ENCODE data around the gene ALOX15B. TPM values are rescaled to one million over a fixed set of nuclear protein-coding genes. Genes with fewer than 3 reads are reported as not detected.
"Not testable (repeated sequence)": the region's sequence is repeated elsewhere in the genome, so short reads cannot be mapped to it uniquely, and the experiment has no call there.

ALOX15B gene
- total RNA-seq, 1 experiment from 2014 or later: 0.30 TPM

GRCh38 chr17:8076502-8077266, 37.8 kb downstream of the ALOX15B start:
- CTCF ChIA-PET: interaction anchor here (0.5 to 0.9 kb wide), 3 partner anchors 16 to 670 kb away, joined by 3 read pairs; no protein-coding TSS in a partner anchor
- RAD21 ChIA-PET (ENCODE audit: low non-redundant PET in 1 of 2, low total read pairs in 2 of 2, uncharacterized antibody in 2 of 2, unreplicated experiment in 2 of 2): no interaction called here

DNA sequence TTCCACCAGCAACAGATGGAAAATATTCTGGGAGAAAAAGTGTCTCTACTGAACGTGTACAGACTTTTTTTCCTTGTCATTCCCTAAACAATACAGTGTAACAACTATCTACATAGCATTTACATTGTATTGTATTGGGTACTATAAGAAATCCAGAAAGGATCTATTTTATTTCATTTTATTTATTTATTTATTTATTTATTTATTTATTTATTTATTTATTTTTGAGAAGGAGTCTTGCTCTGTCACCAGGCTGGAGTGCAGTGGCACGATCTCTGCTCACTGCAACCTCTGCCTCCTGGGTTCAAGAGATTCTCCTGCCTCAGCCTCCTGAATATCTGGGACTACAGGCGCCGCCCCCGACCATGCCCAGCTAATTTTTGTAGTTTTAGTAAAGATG, 39.1 kb downstream of the ALOX15B start:
- H3K27me3 ChIP-seq (ENCODE audit: insufficient read depth, low read length); H3K4me3 ChIP-seq (replicated peaks in 1 of 2; ENCODE audit: low read depth in 1 of 2, low read length in 2 of 2); H2AFZ ChIP-seq (ENCODE audit: low read depth, low read length, poor library complexity, severe bottlenecking); DNase-seq (ENCODE audit: low read depth, low spot score); BruUV-seq (replicated peaks); H3K9me3 ChIP-seq (ENCODE audit: control insufficient read depth in 1 of 2, insufficient read depth in 1 of 2, low read depth in 1 of 2, low read length in 2 of 2); H3K79me2 ChIP-seq (ENCODE audit: insufficient read depth, low read length); H3K36me3 ChIP-seq (ENCODE audit: control insufficient read depth in 1 of 2, insufficient read depth in 2 of 2, low read length in 2 of 2); H3K4me2 ChIP-seq (ENCODE audit: low read length); RAD21 ChIA-PET (ENCODE audit: low non-redundant PET in 1 of 2, low total read pairs in 2 of 2, uncharacterized antibody in 2 of 2, unreplicated experiment in 2 of 2); ATAC-seq; H3K9ac ChIP-seq (ENCODE audit: low read length); H3K9me2 ChIP-seq (ENCODE audit: insufficient read depth); H3K27ac ChIP-seq (ENCODE audit: low read depth, low read length); H4K20me1 ChIP-seq (ENCODE audit: insufficient read depth); POLR2A ChIA-PET: not testable (repeated sequence)
- CTCF ChIA-PET: interaction anchor here (1.9 kb wide), 1 partner anchor 18 kb away, joined by 10 read pairs; no protein-coding TSS in a partner anchor
- peaks cover 2 to 39% of the 10 kb centered on the region in 2 experiments; a peak in 3 of 4 replicates for H3K4me1 ChIP-seq (ENCODE audit: control insufficient read depth in 1 of 2, insufficient read depth in 2 of 2, low read length in 2 of 2)
- intact Hi-C loops (cut with micrococcal nuclease): loop anchor here (5.0 kb wide), 1 partner anchor 39 kb away; the partner anchor contains the start of gene ALOXE3

More at GRCh38 chr17:8076502-8077266, 37.8 kb downstream of the ALOX15B start:
- no peak overlapping the region for H3K27ac ChIP-seq (ENCODE audit: low read depth, low read length)
- H3K9me3 ChIP-seq (ENCODE audit: control insufficient read depth in 1 of 2, insufficient read depth in 1 of 2, low read depth in 1 of 2, low read length in 2 of 2): no peaks in the 10 kb centered on the region
- no TSS peak for BruUV-seq (replicated peaks)
- no peaks in the 10 kb centered on the region for H4K20me1 ChIP-seq (ENCODE audit: insufficient read depth)
- H3K9me2 ChIP-seq (ENCODE audit: insufficient read depth): no peaks in the 10 kb centered on the region
- H2AFZ ChIP-seq (ENCODE audit: low read depth, low read length, poor library complexity, severe bottlenecking): no peak overlapping the region
- DNase-seq (ENCODE audit: low read depth, low spot score) (no peak), ATAC-seq (no peak)
- intact Hi-C loops (cut with micrococcal nuclease): loop anchor here (5.0 kb wide), 1 partner anchor 41 kb away; the partner anchor contains the start of gene ALOXE3
- no peaks in the 10 kb centered on the region for H3K36me3 ChIP-seq (ENCODE audit: control insufficient read depth in 1 of 2, insufficient read depth in 2 of 2, low read length in 2 of 2)
- peaks cover 4% of the 10 kb centered on the region; the same call in 1 of the 2 replicates for H3K79me2 ChIP-seq (ENCODE audit: insufficient read depth, low read length)
- H3K4me3 ChIP-seq (replicated peaks in 1 of 2; ENCODE audit: low read depth in 1 of 2, low read length in 2 of 2): no peak overlapping the region
- H3K4me1 ChIP-seq (ENCODE audit: control insufficient read depth in 1 of 2, insufficient read depth in 2 of 2, low read length in 2 of 2): peaks cover 2 to 39% of the 10 kb centered on the region in 2 experiments; a peak in 3 of 4 replicates
- no peak overlapping the region for H3K9ac ChIP-seq (ENCODE audit: low read length)
- H3K4me2 ChIP-seq (ENCODE audit: low read length): no peak overlapping the region
- POLR2A ChIA-PET: no interaction called here
- TF ChIP-seq POLR2A (IDR thresholded peaks at IDR 0.05; ENCODE audit: borderline replicate concordance, extremely low read depth, insufficient read depth, insufficient read length) (no peak), SP1 (IDR thresholded peaks at IDR 0.05; ENCODE audit: low read depth) (no peak), CBX3 (IDR thresholded peaks at IDR 0.05; ENCODE audit: low read depth) (no peak), JUND (IDR thresholded peaks at IDR 0.05) (no peak), CTCF (IDR thresholded peaks at IDR 0.05 in 2 of 3, conservative IDR thresholded peaks at IDR 0.05 in 1 of 3; ENCODE audit: borderline replicate concordance in 1 of 3, insufficient read depth in 1 of 3, low read depth in 2 of 3, low read length in 2 of 3) (no peak), SRF (IDR thresholded peaks at IDR 0.05; ENCODE audit: low read depth) (no peak), FOSL1 (IDR thresholded peaks at IDR 0.05; ENCODE audit: low read depth) (no peak), RAD21 (IDR thresholded peaks at IDR 0.05; ENCODE audit: low read depth) (no peak), SIN3A (IDR thresholded peaks at IDR 0.05; ENCODE audit: low read depth) (no peak), ELF1 (IDR thresholded peaks at IDR 0.05; ENCODE audit: borderline replicate concordance, low read depth) (no peak), MAX (IDR thresholded peaks at IDR 0.05) (no peak), TCF7L2 (IDR thresholded peaks at IDR 0.05; ENCODE audit: borderline replicate concordance, extremely low read depth, insufficient read depth, insufficient read length) (no peak), ZNF274 (IDR thresholded peaks at IDR 0.05; ENCODE audit: low read depth, low read length) (no peak), YY1 (IDR thresholded peaks at IDR 0.05; ENCODE audit: extremely low read depth, insufficient replicate concordance, low read depth, low read length) (no peak), CEBPB (IDR thresholded peaks at IDR 0.05; ENCODE audit: low read depth) (no peak), POLR2AphosphoS5 (IDR thresholded peaks at IDR 0.05; ENCODE audit: low read depth, low read length) (no peak), EZH2 (IDR thresholded peaks at IDR 0.05) (no peak)
- TF ChIP-seq, protein P1, sequence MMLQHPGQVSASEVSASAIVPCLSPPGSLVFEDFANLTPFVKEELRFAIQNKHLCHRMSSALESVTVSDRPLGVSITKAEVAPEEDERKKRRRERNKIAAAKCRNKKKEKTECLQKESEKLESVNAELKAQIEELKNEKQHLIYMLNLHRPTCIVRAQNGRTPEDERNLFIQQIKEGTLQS (IDR thresholded peaks at IDR 0.05): no peak
- H3K27me3 ChIP-seq (ENCODE audit: insufficient read depth, low read length): peaks cover 4% of the 10 kb centered on the region; the same call in 1 of the 2 replicates

All from HCT116 (cell line).